Astrocyte (in vitro differentiated cells and primary cell): ENCODE results near the gene RALA.

Experiments used
- EZH2 ChIP-seq: IDR thresholded peaks from 2 replicates; pipeline ENCODE4 v1.6.1; 2012; ENCODE audit warnings: mild to moderate bottlenecking, low read length, inconsistent platforms; ENCODE audit not compliant: insufficient read depth
- TF ChIP-seq, protein P1 (sequence below): IDR thresholded peaks from 2 replicates; pipeline ENCODE4 v1.5.1; 2011; ENCODE audit warnings: low read depth, mild to moderate bottlenecking, inconsistent platforms, low read length, moderate library complexity; ENCODE audit not compliant: insufficient read depth

DNA sequence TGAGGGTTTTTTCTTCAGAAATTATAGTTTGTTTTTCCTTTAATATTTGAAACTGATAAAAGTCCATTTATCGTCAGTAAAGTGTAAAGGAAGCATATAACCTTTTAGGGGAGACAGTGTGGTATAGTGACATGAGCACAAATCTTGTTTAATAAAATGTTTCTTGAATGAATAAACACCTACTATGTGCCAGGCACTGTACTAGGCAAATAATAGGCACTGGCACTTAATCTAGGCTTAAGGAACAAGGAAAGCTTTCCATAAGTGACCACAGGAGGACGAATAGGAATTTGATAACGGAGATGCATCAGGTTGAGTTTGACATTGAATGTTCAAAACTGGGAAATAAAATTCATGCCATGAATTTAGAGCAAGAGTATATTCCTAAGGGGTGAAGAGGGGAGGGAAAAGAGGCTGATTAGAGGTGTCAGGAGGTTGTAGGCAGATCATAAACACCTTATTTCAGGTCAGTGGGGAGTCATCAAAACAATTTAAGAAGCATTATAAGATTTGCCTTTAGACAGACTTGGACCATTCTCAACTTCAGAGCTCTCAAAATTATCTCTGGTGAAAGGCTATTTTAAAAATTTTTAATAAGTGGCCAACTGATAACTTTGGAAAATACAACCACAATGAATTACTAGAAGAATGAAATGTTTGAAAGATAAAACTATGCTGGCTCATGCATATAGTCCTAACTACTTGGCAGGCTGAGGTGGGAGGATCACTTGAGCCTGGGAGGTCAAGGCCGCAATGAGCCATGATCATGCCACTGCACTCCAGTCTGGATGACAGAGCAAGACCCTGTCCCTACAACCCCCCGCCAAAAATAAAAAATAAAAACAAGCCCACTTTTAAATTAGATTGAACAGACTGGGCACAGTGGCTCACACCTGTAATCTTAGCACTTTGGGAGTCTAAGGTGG is 22.4 kb downstream of the RALA start:
- TF ChIP-seq, protein P1, sequence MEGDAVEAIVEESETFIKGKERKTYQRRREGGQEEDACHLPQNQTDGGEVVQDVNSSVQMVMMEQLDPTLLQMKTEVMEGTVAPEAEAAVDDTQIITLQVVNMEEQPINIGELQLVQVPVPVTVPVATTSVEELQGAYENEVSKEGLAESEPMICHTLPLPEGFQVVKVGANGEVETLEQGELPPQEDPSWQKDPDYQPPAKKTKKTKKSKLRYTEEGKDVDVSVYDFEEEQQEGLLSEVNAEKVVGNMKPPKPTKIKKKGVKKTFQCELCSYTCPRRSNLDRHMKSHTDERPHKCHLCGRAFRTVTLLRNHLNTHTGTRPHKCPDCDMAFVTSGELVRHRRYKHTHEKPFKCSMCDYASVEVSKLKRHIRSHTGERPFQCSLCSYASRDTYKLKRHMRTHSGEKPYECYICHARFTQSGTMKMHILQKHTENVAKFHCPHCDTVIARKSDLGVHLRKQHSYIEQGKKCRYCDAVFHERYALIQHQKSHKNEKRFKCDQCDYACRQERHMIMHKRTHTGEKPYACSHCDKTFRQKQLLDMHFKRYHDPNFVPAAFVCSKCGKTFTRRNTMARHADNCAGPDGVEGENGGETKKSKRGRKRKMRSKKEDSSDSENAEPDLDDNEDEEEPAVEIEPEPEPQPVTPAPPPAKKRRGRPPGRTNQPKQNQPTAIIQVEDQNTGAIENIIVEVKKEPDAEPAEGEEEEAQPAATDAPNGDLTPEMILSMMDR, result no peak
- TF ChIP-seq EZH2, result no peak
